Fibroblast of villous mesenchyme (primary cell): ENCODE data around the gene MRPL38. TPM values are rescaled to one million over a fixed set of nuclear protein-coding genes. Genes with fewer than 3 reads are reported as not detected.

Source experiments
- DNase-seq: peaks from one replicate; pipeline ENCODE4 v3.0.0-alpha.2; 2010; ENCODE audit warnings: low read depth
- H3K4me3 ChIP-seq: 2 replicates; pipeline ENCODE4 v1.5.1; 2011; ENCODE audit warnings: low read depth, mild to moderate bottlenecking, low read length
- total RNA-seq: library from RNA; depleted of rRNA; stranded (reverse); fragments of >200 nt; gene quantifications from 2 replicates; pipeline ENCODE4 v1.2.3, GENCODE V29; 2012
- TF ChIP-seq, protein P1 (sequence below): IDR thresholded peaks from 2 replicates; pipeline ENCODE4 v1.5.1; 2012; ENCODE audit warnings: low read depth, mild to moderate bottlenecking, low read length; ENCODE audit not compliant: insufficient read depth

MRPL38 gene
- total RNA-seq, 1 donor: 33.7 TPM

DNA sequence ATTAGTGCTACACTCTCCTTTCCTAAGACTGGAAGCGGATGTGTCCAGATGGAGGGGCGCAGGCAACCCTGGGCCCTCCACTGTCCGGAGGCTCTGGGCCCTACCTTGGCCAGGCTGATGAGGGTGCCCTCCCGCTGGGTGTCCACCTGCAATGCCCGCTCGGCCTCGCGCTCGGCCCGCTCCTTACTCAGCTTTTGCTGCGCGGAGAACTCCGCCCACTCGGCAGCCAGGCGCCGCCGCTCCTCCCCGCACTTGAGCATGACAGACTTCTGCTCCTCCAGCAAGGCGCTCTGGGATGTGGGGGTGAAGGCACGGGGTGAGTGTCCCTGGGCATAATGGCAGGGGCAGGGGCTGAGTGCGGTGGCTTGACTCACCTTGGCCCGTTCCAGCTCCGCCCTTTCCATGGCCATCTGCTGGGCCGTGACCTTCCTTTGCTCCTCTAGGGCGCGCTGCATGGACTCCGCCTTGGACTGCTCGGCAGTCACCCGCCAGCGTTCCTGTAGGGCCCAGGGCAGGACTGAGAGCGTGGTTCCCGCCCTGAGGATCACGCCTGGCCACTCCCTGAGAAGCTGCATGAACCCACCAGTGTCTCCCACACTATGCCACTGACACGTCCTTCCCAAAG, 10.1 kb upstream of the MRPL38 start:
- TF ChIP-seq, protein P1, sequence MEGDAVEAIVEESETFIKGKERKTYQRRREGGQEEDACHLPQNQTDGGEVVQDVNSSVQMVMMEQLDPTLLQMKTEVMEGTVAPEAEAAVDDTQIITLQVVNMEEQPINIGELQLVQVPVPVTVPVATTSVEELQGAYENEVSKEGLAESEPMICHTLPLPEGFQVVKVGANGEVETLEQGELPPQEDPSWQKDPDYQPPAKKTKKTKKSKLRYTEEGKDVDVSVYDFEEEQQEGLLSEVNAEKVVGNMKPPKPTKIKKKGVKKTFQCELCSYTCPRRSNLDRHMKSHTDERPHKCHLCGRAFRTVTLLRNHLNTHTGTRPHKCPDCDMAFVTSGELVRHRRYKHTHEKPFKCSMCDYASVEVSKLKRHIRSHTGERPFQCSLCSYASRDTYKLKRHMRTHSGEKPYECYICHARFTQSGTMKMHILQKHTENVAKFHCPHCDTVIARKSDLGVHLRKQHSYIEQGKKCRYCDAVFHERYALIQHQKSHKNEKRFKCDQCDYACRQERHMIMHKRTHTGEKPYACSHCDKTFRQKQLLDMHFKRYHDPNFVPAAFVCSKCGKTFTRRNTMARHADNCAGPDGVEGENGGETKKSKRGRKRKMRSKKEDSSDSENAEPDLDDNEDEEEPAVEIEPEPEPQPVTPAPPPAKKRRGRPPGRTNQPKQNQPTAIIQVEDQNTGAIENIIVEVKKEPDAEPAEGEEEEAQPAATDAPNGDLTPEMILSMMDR: no peak
- no peak overlapping the region for H3K4me3 ChIP-seq
- no peak for DNase-seq

DNA sequence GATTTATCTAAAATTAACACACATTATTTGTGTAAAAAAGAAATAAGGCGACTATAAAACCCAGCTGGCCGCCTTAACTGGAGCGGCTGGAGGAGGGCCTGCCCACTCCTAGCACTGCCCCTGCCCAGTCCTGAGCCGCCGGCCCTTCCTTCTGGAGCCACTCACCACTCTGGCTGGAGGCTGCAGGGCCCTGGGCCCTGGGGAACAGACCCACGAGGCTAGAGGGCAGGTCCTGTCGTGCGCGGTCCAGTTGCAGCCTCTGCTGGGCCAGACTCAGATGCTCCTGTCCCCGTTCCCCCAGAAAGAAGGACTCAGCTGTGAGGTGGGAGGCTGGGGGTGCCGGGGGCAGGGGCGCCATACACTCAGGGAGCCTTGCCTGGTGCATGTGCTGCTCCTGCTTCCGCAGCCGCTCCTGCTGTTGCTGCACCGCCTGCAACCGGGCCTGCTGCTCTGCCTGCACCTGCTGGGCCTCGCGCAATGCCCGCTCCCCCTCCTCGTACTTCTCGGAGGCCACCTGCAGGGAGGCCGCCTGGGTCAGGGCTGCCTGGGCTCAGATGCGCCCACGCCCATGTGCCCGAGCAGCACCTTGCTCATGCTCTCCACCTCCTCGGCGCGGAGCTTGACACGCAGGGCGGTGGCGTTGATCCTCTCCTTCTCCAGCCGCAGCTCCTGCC, 9.0 kb upstream of the MRPL38 start:
- H3K4me3 ChIP-seq: no peak overlapping the region
- TF ChIP-seq, protein P1: no peak
- no peak for DNase-seq

DNA sequence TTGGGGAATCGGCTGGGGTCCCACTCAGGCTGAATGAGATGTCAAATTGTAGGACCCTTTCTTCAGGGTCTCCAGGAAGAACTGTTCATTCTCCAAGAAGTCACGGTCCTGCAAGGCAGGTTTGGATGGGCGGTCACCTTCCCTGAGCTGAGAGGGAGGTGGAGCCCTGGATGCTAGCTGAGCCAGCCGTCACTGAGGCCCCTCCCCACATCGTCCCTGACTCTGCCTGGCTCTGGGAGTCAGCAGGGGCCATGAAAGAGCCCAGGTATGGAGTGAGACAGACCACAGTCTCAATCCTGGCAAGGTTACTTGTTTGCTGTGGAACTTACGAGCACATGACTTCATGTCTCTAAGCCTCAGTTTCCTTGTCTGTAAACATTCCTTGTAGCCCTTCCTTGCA, 6.0 kb upstream of the MRPL38 start:
- no peak for DNase-seq

DNA sequence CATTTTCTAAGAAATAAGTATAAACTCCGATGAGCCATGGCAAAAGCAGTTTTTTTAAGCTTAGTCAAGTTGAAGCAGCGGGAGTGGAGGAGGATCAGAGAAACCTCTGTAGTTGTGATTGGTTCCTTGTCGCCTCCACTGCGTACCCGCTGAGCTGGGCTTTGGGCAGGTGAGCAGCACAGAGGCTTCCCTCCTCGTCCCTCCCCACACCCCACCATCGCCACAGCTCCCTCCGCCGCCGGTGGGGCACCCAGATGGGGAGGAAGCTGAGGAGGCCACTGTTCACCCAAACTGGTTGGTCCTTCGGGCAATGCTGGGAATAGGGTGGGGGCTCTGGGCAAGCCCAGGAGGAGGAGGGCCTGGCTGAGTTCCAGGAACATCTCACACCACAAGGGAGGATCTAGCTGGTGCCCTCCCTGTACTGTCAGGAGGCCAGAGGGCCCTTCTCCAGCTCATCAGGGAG, 5.2 kb upstream of the MRPL38 start:
- TF ChIP-seq, protein P1: no peak
- H3K4me3 ChIP-seq: no peak overlapping the region
- DNase-seq: no peak

More for the DNA sequence above, 6.0 kb upstream of the MRPL38 start:
- no peak overlapping the region for H3K4me3 ChIP-seq
- TF ChIP-seq, protein P1: no peak

DNA sequence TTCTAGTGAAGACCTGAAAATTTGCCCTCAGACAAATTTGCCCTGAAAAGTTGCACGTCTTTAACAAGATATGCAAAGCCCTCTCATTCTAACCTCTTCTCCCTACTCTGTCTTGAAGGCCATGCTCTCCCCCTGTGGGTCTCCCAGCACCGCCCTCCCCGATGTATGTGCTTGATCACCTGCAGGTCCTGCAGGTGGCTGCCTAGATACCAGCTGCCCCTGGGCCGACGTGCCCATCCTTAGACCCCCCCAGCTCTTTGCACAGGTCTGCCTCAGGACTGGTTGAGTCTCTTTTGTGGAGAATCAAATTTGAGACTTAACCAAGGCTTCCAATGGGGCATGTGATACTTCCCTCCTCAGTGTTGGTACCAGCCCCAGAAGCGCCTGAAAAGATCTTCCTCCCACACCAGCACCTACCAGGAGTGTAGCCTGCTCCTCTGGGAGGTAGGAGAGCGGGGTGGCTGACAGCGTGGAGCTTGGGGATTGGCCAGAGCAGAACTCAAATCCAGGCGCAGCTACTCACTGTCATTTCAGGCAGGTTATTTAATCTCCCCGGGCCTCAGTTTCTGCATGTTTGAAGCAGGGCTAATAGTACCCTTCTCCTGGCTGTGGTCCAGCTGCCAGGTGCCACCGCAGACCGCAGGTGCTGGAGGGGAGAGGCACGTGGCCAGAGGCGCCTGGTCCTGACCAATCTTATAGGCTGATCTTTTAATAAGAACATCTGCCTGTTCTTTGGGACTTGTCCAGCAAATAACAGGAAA, 4.5 kb upstream of the MRPL38 start:
- H3K4me3 ChIP-seq: no peak overlapping the region
- TF ChIP-seq, protein P1: no peak
- DNase-seq: no peak

DNA sequence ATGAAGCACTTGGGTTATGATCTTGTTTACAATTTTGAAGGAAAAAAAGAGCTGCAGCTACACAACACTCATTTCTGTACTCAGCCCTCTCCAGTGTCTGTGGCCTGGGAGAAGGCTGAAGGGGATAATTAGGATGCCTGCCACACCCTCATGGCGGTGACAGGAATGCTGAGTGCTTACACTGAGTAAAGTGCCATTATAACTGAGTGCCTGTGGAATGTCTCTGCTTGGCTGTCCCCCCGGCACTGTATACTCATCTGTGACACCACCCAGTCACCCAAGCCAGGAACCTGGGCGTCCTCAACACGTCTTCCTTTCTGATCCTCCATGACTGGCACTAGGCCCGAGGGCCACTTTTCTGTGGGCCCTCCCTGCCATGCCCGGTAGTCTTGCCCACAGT, 3.5 kb upstream of the MRPL38 start:
- no peak overlapping the region for H3K4me3 ChIP-seq
- TF ChIP-seq, protein P1: no peak
- DNase-seq: no peak
